Vagina (tissue), 2 donors: ENCODE data around the gene ANKS1B.

Experiments
- POLR2A ChIP-seq, 2 donors: fragments of 450-650 bp; IDR thresholded peaks; one replicate each; pipeline ENCODE4 v1.6.1; 2017; ENCODE audit warnings: antibody characterized with exemption in 2 of 2, mild to moderate bottlenecking in 2 of 2, moderate library complexity in 2 of 2
- POLR2AphosphoS5 ChIP-seq, 2 donors: sonication (generic); formaldehyde crosslinking; IDR thresholded peaks; one replicate each; pipeline ENCODE4 v1.9.0; 2017; ENCODE audit warnings: antibody characterized with exemption in 2 of 2, mild to moderate bottlenecking in 2 of 2, low read depth in 1 of 2; ENCODE audit not compliant: insufficient read depth in 1 of 2
- TF ChIP-seq, protein P1 (sequence below), 3 experiments: fragments of 450-650 bp in 2 of 3; fragments of 200-600 bp in 1 of 3; sonication (generic) in 1 of 3; IDR thresholded peaks; one replicate each; pipeline ENCODE4 v1.5.1; 2017 to 2019; ENCODE audit warnings: antibody characterized with exemption in 3 of 3, mild to moderate bottlenecking in 2 of 3, moderate library complexity in 2 of 3

DNA sequence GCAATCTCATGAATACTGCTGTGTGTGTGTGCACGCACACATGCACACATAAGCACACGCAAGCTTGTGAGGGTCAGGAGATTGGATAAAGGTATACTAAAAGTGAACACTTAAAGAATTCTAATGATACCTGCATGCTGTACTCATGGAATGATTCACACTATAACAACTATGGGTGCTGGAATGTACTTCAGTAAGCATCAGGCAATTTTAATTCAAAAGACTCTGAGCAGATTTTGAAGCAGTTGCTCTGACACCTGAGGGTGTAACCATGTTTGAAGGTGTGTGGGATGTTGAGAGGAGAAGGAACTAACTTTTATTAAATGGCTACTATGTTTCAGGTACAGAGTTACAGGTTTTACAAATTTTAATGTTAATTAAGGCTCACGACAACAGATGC is 275.6 kb downstream of the ANKS1B start:
- TF ChIP-seq POLR2AphosphoS5 (IDR thresholded peaks at IDR 0.05; ENCODE audit: insufficient read depth in 1 of 2, low read depth in 1 of 2) (no peak), POLR2A (IDR thresholded peaks at IDR 0.05) (no peak)
- TF ChIP-seq, protein P1, sequence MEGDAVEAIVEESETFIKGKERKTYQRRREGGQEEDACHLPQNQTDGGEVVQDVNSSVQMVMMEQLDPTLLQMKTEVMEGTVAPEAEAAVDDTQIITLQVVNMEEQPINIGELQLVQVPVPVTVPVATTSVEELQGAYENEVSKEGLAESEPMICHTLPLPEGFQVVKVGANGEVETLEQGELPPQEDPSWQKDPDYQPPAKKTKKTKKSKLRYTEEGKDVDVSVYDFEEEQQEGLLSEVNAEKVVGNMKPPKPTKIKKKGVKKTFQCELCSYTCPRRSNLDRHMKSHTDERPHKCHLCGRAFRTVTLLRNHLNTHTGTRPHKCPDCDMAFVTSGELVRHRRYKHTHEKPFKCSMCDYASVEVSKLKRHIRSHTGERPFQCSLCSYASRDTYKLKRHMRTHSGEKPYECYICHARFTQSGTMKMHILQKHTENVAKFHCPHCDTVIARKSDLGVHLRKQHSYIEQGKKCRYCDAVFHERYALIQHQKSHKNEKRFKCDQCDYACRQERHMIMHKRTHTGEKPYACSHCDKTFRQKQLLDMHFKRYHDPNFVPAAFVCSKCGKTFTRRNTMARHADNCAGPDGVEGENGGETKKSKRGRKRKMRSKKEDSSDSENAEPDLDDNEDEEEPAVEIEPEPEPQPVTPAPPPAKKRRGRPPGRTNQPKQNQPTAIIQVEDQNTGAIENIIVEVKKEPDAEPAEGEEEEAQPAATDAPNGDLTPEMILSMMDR (IDR thresholded peaks at IDR 0.05) = no peak
